Stomach smooth muscle (tissue), 2 donors: ENCODE results near the gene COLQ.

Experiments used
- H3K27ac ChIP-seq: one replicate; pipeline ENCODE4 v1.7.0; 2013; ENCODE audit warnings: mild to moderate bottlenecking, low read length, inconsistent platforms
- H3K27me3 ChIP-seq, 2 donors: one replicate each; pipeline ENCODE4 v1.7.0; 2013; ENCODE audit warnings: low read length in 2 of 2; ENCODE audit not compliant: insufficient read depth in 2 of 2, control insufficient read depth in 1 of 2
- H3K36me3 ChIP-seq, 2 donors: one replicate each; pipeline ENCODE4 v1.7.0; 2013; ENCODE audit warnings: low read length in 2 of 2; ENCODE audit not compliant: control insufficient read depth in 2 of 2, insufficient read depth in 2 of 2
- H3K4me1 ChIP-seq: one replicate; pipeline ENCODE4 v1.7.0; 2013; ENCODE audit warnings: low read length; ENCODE audit not compliant: control insufficient read depth, insufficient read depth
- H3K4me3 ChIP-seq, 2 donors: one replicate each; pipeline ENCODE4 v1.7.0; 2013; ENCODE audit warnings: low read length in 2 of 2
- H3K9ac ChIP-seq, 2 donors: one replicate each; pipeline ENCODE4 v1.7.0; 2013; ENCODE audit warnings: low read length in 2 of 2, mild to moderate bottlenecking in 1 of 2
- H3K9me3 ChIP-seq, 2 donors: one replicate each; pipeline ENCODE4 v1.7.0; 2013; ENCODE audit warnings: low read length in 2 of 2; ENCODE audit not compliant: control insufficient read depth in 2 of 2
- donor health status: healthy.
- donor health status: Pancreatic carcinoma.

COLQ gene

GRCh38 chr3:15520804-15521572, 518 bp downstream of the COLQ start:
- no peaks in the 10 kb centered on the region for H3K27me3 ChIP-seq
- no peaks in the 10 kb centered on the region for H3K9me3 ChIP-seq
- H3K36me3 ChIP-seq, result no peaks in the 10 kb centered on the region
- no peak overlapping the region for H3K4me3 ChIP-seq
- H3K9ac ChIP-seq, result no peak overlapping the region
- H3K4me1 ChIP-seq, result peaks cover 6% of the 10 kb centered on the region
- no peak overlapping the region for H3K27ac ChIP-seq

- Histone ChIP-seq H3K9ac (no peak overlapping the region), H3K9me3 (no peaks in the 10 kb centered on the region), H3K27me3 (no peaks in the 10 kb centered on the region), H3K27ac (no peak overlapping the region), H3K4me3 (no peak overlapping the region), H3K36me3 (no peaks in the 10 kb centered on the region), H3K4me1 (peaks cover 6% of the 10 kb centered on the region)
Observed at GRCh38 chr3:15520185-15520584, 1.3 kb downstream of the COLQ start.

DNA sequence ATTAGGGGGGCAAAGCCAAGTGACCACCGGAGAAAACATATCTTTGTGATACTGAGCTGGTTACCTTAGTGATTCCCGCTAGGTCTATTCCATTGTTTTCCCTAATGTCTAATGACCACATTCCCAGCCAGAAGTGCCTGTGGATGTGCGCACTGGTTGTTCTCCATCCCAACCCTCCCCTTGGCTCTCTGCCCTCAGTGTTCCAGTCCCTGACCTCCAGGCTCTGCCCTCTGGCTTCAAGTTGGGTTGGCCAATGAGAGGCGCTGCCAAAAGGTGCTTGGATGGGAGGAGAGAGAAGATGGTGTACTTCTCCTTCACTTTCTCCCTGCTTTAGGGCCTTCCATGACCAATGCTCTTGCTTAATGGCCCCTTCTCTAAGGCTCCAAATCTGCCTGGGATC, 2.4 kb downstream of the COLQ start:
- Histone ChIP-seq H3K27me3 (no peaks in the 10 kb centered on the region), H3K9me3 (no peaks in the 10 kb centered on the region), H3K4me3 (no peak overlapping the region), H3K36me3 (no peaks in the 10 kb centered on the region), H3K27ac (no peak overlapping the region), H3K9ac (no peak overlapping the region), H3K4me1 (peaks cover 6% of the 10 kb centered on the region)

- no peaks in the 10 kb centered on the region for H3K27me3 ChIP-seq
- H3K4me3 ChIP-seq, result no peak overlapping the region
- H3K36me3 ChIP-seq, result no peaks in the 10 kb centered on the region
- H3K9me3 ChIP-seq, result no peaks in the 10 kb centered on the region
- H3K4me1 ChIP-seq, result peaks cover 17% of the 10 kb centered on the region
- H3K9ac ChIP-seq, result no peak overlapping the region
- no peak overlapping the region for H3K27ac ChIP-seq
Observed at GRCh38 chr3:15514663-15515340, 6.7 kb downstream of the COLQ start.

GRCh38 chr3:15513810-15514662, 7.5 kb downstream of the COLQ start:
- no peak overlapping the region for H3K9ac ChIP-seq
- H3K4me3 ChIP-seq, result no peak overlapping the region
- no peaks in the 10 kb centered on the region for H3K9me3 ChIP-seq
- H3K36me3 ChIP-seq, result no peaks in the 10 kb centered on the region
- no peak overlapping the region for H3K27ac ChIP-seq
- peaks cover 17% of the 10 kb centered on the region for H3K4me1 ChIP-seq
- no peaks in the 10 kb centered on the region for H3K27me3 ChIP-seq

GRCh38 chr3:15513116-15513515, 8.4 kb downstream of the COLQ start:
- Histone ChIP-seq H3K9ac (no peak overlapping the region), H3K4me1 (peaks cover 17% of the 10 kb centered on the region), H3K27me3 (no peaks in the 10 kb centered on the region), H3K27ac (no peak overlapping the region), H3K36me3 (no peaks in the 10 kb centered on the region), H3K9me3 (no peaks in the 10 kb centered on the region), H3K4me3 (no peak overlapping the region)

DNA sequence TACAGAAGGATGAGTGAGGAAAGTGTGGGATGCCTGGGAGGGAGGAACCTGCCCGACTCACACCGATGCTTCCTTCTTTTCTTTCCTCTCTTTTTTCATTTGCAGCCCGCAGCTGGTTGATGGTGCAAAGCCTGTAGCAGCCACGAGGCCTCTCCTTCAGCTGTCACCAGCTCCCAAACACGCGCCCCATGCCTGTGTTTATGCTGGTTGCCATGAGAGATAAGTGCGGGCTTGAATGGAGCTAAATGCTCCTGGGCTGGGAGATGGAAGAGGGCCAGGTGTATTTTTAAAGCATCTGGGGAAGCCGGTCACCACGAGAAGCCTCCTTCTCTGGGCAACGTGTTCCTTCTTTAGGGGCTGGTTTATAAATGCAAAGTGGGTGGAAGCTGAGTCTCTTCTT, 9.3 kb downstream of the COLQ start:
- Histone ChIP-seq H3K27ac (no peak overlapping the region), H3K9ac (no peak overlapping the region)

DNA sequence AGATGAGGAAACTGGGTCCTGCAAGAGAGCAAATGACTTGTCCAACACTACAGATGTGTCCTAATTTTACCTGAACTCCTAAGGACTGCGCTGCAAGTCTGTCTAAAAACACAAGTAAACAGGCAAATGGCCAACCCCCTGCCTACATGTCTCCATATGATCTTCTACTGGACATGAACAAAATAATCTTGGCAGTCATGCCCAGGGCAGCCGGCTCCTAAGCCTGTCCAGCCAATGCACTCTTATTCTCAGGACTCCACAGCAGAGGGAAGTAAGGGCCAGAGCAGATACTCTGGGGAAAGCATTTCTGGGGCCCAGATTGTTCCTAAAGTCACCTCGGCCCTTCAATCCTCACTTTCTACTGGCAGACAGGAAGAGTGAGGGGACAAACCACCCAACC, 10.3 kb downstream of the COLQ start:
- no peaks in the 10 kb centered on the region for H3K27me3 ChIP-seq
- no peak overlapping the region for H3K9ac ChIP-seq
- no peak overlapping the region for H3K4me3 ChIP-seq
- peaks cover 17% of the 10 kb centered on the region for H3K4me1 ChIP-seq
- H3K36me3 ChIP-seq, result no peaks in the 10 kb centered on the region
- H3K9me3 ChIP-seq, result no peaks in the 10 kb centered on the region
- H3K27ac ChIP-seq, result no peak overlapping the region

More for the DNA sequence above, 9.3 kb downstream of the COLQ start:
- no peaks in the 10 kb centered on the region for H3K36me3 ChIP-seq
- H3K9me3 ChIP-seq, result no peaks in the 10 kb centered on the region
- H3K4me1 ChIP-seq, result peaks cover 17% of the 10 kb centered on the region
- peak overlapping the region in 1 of 2 donors; percentile 22 for H3K4me3 ChIP-seq
- H3K27me3 ChIP-seq, result no peaks in the 10 kb centered on the region

DNA sequence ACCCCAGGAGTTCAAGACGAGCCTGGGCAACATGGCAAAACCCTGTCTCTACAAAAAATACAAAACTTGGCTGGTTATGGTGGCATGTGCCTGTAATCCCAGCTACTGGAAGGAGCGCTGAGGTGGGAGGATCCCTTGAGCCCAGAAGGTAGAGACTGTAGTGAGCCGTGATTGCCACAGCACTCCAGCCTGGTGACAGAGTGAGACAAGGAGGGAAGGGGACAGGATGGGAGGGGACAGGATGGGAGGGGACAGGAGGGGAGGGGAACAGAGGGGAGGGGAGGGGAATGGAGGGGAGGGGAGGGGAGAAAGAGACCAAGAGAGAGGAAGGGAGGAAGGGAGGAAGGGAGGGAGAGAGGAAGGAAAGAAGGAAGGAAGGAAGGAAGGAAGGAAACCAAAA, 11.0 kb downstream of the COLQ start:
- Histone ChIP-seq H3K36me3 (no peaks in the 10 kb centered on the region), H3K27me3 (no peaks in the 10 kb centered on the region), H3K4me3 (no peak overlapping the region), H3K4me1 (peaks cover 17% of the 10 kb centered on the region), H3K27ac (no peak overlapping the region), H3K9ac (no peak overlapping the region), H3K9me3 (no peaks in the 10 kb centered on the region)

- Histone ChIP-seq H3K27me3 (no peaks in the 10 kb centered on the region), H3K9me3 (no peaks in the 10 kb centered on the region), H3K4me1 (peaks cover 2% of the 10 kb centered on the region), H3K4me3 (no peak overlapping the region), H3K9ac (no peak overlapping the region), H3K27ac (no peak overlapping the region), H3K36me3 (no peaks in the 10 kb centered on the region)
Observed at GRCh38 chr3:15506571-15506970, 14.9 kb downstream of the COLQ start.
